Activated T-cell treated with anti-CD3 and anti-CD28 coated beads, Interleukin-2, amount 50 U/mL, for 72 hours (primary cell): Measurements from ENCODE around the gene PNMA8C. TPM values are rescaled to one million over a fixed set of nuclear protein-coding genes. Genes with fewer than 3 reads are reported as not detected.

Source experiments
- ATAC-seq, 2 donors: fragments of 150-1000 bp; cut with Tn5 transposase; replicated peaks in 1 of 2; 2 replicates each; pipeline ENCODE4 v1.10.0; 2021; ENCODE audit warnings: moderate library complexity in 2 of 2, mild to moderate bottlenecking in 1 of 2
- DNase-seq, 2 donors: peaks; one replicate each; pipeline ENCODE4 v3.0.0; 2021 to 2022; ENCODE audit warnings: mixed read lengths in 1 of 2
- H3K27ac Mint-ChIP-seq: one replicate; pipeline ENCODE4 v1.8.0; 2022; ENCODE audit warnings: mild to moderate bottlenecking, moderate library complexity, mixed read lengths
- H3K27me3 Mint-ChIP-seq: one replicate; pipeline ENCODE4 v1.8.0; 2022; ENCODE audit warnings: low read depth, mixed read lengths
- H3K36me3 Mint-ChIP-seq, 2 donors: one replicate each; pipeline ENCODE4 v1.8.0; 2022; ENCODE audit warnings: mixed read lengths in 2 of 2, mild to moderate bottlenecking in 1 of 2; ENCODE audit not compliant: insufficient read depth in 2 of 2
- H3K4me1 Mint-ChIP-seq: one replicate; pipeline ENCODE4 v1.8.0; 2022; ENCODE audit warnings: low read depth, mixed read lengths
- H3K4me3 Mint-ChIP-seq, 2 donors: one replicate each; pipeline ENCODE4 v1.8.0; 2022; ENCODE audit warnings: mild to moderate bottlenecking in 2 of 2, mixed read lengths in 2 of 2, moderate library complexity in 2 of 2
- H3K9me3 Mint-ChIP-seq, 2 donors: one replicate each; pipeline ENCODE4 v1.8.0; 2022; ENCODE audit warnings: mixed read lengths in 2 of 2
- total RNA-seq, 2 donors: library from RNA; stranded (reverse); gene quantifications; one replicate each; pipeline ENCODE4 v1.2.3, GENCODE V29; 2022

Gene PNMA8C
- total RNA-seq, result not detected

DNA sequence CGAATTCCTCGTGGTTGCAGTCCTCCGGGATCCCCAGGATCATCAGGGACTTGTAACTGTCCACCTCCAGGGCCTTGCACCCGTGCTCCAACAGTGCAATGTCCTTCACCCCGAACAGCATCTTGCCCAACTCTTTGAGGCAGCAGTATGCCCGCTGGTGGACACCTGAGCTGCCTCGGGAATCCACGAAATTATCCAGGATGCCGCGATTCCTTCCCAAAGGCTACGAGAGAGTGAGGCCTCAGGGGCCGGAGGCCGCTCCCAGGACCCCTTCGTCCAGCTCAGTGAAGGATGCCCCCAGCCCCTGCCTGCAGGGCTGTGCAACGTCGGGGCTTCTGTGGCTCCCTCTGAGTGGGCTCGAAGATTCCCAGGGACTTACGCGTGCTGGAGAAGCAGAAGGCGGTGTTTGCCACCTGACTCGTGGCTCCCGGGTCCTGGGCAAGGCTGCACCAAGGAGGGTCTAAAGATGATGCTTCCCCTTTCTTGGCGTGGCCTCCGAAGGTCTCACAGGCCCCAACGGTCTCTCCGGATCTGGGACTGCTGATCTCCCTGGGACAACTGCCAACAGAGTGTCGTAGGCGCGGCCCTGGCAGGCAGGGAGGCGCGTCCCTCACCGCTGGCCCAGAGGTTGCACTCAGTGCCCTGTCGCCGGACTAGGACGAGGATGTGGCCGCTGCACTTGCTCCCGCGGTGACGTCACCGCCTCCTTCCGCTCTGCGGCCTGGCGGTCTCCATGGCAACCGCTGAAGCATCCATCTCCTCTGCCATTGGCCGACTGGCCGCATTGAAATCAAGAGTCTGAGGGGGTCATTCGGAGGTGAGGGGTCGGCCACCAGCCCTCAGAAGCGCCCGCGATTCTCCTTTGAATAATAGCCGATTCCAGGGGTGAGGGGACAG lies at the start of gene PNMA8C:
Gene PNMA8C, minus strand, starts transcription at position 698 of the 897 bp plus-strand sequence. Its CDS starts 577 bp downstream, at position 121.
- Mint-ChIP-seq H3K36me3 (peaks cover 0 to 2% of the 10 kb centered on the region in 2 donors), H3K27me3 (peaks cover 87% of the 10 kb centered on the region), H3K4me3 (peak within 1 kb of the TSS; percentile 82 to 87), H3K4me1 (peaks cover 34% of the 10 kb centered on the region), H3K9me3 (no peaks in the 10 kb centered on the region), H3K27ac (peak within 1 kb of the TSS; percentile 77)
- DNase-seq (peak; percentile 60 to 70), ATAC-seq (peak; percentile 30 to 59)

GRCh38 chr19:46475986-46476385 lies 47.2 kb upstream of the PNMA8C start:
- H3K27ac Mint-ChIP-seq, result no peak overlapping the region
- H3K9me3 Mint-ChIP-seq, result no peaks in the 10 kb centered on the region
- ATAC-seq (no peak), DNase-seq (no peak)
- H3K27me3 Mint-ChIP-seq, result peaks cover 51% of the 10 kb centered on the region
- no peaks in the 10 kb centered on the region for H3K36me3 Mint-ChIP-seq
- H3K4me3 Mint-ChIP-seq, result no peak overlapping the region
- peaks cover 8% of the 10 kb centered on the region for H3K4me1 Mint-ChIP-seq

GRCh38 chr19:46474211-46474610 lies 45.5 kb upstream of the PNMA8C start:
- no peaks in the 10 kb centered on the region for H3K9me3 Mint-ChIP-seq
- peaks cover 8% of the 10 kb centered on the region for H3K4me1 Mint-ChIP-seq
- H3K4me3 Mint-ChIP-seq, result no peak overlapping the region
- peaks cover 59% of the 10 kb centered on the region for H3K27me3 Mint-ChIP-seq
- no peak overlapping the region for H3K27ac Mint-ChIP-seq
- DNase-seq (no peak), ATAC-seq (no peak)
- no peaks in the 10 kb centered on the region for H3K36me3 Mint-ChIP-seq

DNA sequence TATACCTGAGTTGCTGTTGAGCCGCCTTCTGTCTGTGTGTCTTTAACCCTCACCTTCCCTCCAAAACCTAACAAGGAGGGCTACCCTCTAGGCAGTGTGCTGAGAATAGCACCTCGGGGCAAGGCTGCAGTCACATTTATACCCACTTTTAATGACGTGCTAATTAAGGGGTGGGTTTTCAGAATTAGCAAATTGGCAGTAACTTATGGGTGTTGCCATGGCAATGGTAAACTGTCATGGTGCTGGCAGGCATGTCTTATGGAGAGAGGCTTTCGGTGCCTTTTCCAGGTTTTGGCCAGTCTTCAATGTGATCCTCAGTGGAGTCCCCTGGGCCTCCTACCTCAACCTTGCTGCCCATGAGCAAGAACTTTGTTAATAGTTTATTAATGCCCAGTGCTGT lies 43.9 kb upstream of the PNMA8C start:
- ATAC-seq (no peak), DNase-seq (no peak)
- no peak overlapping the region for H3K4me3 Mint-ChIP-seq
- H3K9me3 Mint-ChIP-seq, result no peaks in the 10 kb centered on the region
- no peaks in the 10 kb centered on the region for H3K36me3 Mint-ChIP-seq
- H3K27me3 Mint-ChIP-seq, result peaks cover 56% of the 10 kb centered on the region
- no peak overlapping the region for H3K27ac Mint-ChIP-seq
- H3K4me1 Mint-ChIP-seq, result peaks cover 1% of the 10 kb centered on the region

- no peak overlapping the region for H3K27ac Mint-ChIP-seq
- peaks cover 7% of the 10 kb centered on the region for H3K4me1 Mint-ChIP-seq
- peak overlapping the region in 1 of 2 donors; percentile 5 for H3K4me3 Mint-ChIP-seq
- ATAC-seq (no peak), DNase-seq (no peak)
- H3K9me3 Mint-ChIP-seq, result no peaks in the 10 kb centered on the region
- peaks cover 60% of the 10 kb centered on the region for H3K27me3 Mint-ChIP-seq
- no peaks in the 10 kb centered on the region for H3K36me3 Mint-ChIP-seq
These were observed 43.2 kb upstream of the PNMA8C start for GRCh38 chr19:46471811-46472543.

DNA sequence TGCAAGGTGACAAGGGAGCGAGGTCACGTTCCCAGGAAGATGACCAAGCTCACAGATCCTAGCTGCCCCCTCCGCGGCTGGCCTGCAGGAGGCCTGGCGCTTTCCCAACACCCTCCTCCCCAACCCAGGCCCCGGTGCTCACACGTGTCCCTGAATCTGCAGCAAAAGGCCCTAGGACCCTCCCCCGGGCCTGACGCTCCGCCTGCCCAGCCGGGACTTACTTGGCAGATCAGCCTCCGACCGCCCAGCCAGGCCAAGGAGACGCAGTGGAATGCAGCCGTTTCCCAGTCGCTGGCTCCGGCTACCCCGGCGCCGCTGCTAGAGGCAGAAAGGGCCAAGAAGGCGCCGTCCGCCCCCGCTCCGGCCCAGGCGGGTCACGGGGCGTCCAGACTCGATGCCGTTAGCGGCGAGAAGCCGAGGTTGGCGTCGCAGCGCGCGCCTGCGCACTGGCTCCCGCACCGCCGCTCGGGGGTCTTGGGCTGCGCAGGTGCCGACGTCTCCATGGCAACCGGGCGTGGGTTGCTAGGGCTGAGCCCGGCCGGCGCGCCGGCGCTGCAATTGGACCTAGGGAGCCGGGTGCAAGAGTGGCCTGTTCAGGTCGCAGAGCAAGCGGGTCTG lies 42.5 kb upstream of the PNMA8C start, which contains the start of gene PNMA8A:
Gene PNMA8A, minus strand, starts transcription at position 448 of the 618 bp plus-strand sequence. CDS start 528 bp downstream, outside the sequence.
- ATAC-seq (peak in 1 of 2 donors; percentile 57), DNase-seq (peak in 1 of 2 donors; percentile 45)
- Mint-ChIP-seq H3K36me3 (no peaks in the 10 kb centered on the region), H3K4me1 (peaks cover 14% of the 10 kb centered on the region), H3K9me3 (no peaks in the 10 kb centered on the region), H3K27me3 (peaks cover 66% of the 10 kb centered on the region), H3K27ac (no peak within 1 kb of the TSS), H3K4me3 (peak within 1 kb of the TSS in 1 of 2 donors; percentile 5)

- no peak overlapping the region for H3K27ac Mint-ChIP-seq
- DNase-seq (no peak), ATAC-seq (no peak)
- no peaks in the 10 kb centered on the region for H3K36me3 Mint-ChIP-seq
- peaks cover 68% of the 10 kb centered on the region for H3K27me3 Mint-ChIP-seq
- H3K4me3 Mint-ChIP-seq, result no peak overlapping the region
- no peaks in the 10 kb centered on the region for H3K9me3 Mint-ChIP-seq
- H3K4me1 Mint-ChIP-seq, result peaks cover 14% of the 10 kb centered on the region
These were observed 41.6 kb upstream of the PNMA8C start for GRCh38 chr19:46470376-46470775.

GRCh38 chr19:46469541-46470185 lies 40.9 kb upstream of the PNMA8C start:
- H3K27ac Mint-ChIP-seq, result no peak overlapping the region
- DNase-seq (no peak), ATAC-seq (no peak)
- H3K4me3 Mint-ChIP-seq, result no peak overlapping the region
- peaks cover 75% of the 10 kb centered on the region for H3K27me3 Mint-ChIP-seq
- H3K9me3 Mint-ChIP-seq, result no peaks in the 10 kb centered on the region
- peaks cover 14% of the 10 kb centered on the region for H3K4me1 Mint-ChIP-seq
- H3K36me3 Mint-ChIP-seq, result no peaks in the 10 kb centered on the region

DNA sequence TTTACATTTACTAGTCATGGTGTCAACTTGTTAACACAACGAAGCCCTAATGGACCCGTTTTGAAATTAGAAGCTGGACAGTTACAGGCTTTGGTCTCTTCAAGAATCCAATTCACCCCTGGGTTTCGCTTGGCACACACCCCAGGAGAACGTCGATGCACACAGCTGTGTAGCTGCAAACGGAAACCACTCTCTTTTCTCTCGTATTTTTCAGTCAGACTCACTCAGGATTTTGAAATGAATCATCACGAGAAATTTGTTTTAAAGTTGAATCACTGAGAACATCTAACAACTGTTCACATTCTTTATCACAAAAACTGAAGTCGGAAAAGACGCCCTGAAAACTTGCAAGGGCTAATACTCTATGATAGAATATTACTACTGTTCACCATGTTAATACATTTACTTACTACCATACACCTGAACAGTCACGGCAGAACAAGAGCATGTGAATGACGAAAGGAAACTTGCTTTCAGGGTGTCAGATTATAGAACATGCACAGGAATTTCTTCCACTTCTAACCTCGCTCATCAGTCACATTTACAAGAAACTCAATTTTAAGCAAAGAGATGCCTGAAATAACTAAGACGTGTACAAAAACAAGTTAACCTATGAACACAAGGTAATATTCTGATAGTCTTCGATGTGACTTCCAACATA lies 37.9 kb upstream of the PNMA8C start:
- no peaks in the 10 kb centered on the region for H3K36me3 Mint-ChIP-seq
- H3K4me3 Mint-ChIP-seq, result peak overlapping the region; percentile 56 to 83
- ATAC-seq (peak; percentile 65 to 88), DNase-seq (peak in 1 of 2 donors; percentile 37)
- H3K9me3 Mint-ChIP-seq, result no peaks in the 10 kb centered on the region
- H3K27me3 Mint-ChIP-seq, result peaks cover 55% of the 10 kb centered on the region
- H3K27ac Mint-ChIP-seq, result peak overlapping the region; percentile 12
- peaks cover 14% of the 10 kb centered on the region for H3K4me1 Mint-ChIP-seq

DNA sequence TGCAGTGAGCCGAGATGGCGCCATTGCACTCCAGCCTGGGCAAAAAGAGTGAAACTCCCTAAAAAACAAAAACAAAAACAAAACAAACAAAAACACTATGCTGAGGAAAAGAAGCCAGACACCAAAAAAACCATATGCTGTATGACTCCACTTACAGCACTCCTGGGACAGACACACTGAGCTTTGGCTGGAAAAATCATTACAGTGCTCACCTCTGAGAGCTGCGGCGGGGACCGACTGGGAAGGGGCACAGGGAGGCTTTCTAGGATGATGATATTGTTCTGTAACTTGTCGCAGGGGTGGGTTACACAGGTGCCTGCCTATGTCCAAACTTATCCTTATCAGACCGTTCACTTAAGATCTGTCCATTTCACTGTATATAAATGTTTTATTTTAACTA lies 34.8 kb upstream of the PNMA8C start:
- H3K4me1 Mint-ChIP-seq, result peaks cover 14% of the 10 kb centered on the region
- H3K4me3 Mint-ChIP-seq, result no peak overlapping the region
- no peaks in the 10 kb centered on the region for H3K36me3 Mint-ChIP-seq
- H3K27ac Mint-ChIP-seq, result no peak overlapping the region
- DNase-seq (no peak), ATAC-seq (no peak)
- peaks cover 37% of the 10 kb centered on the region for H3K27me3 Mint-ChIP-seq
- no peaks in the 10 kb centered on the region for H3K9me3 Mint-ChIP-seq

DNA sequence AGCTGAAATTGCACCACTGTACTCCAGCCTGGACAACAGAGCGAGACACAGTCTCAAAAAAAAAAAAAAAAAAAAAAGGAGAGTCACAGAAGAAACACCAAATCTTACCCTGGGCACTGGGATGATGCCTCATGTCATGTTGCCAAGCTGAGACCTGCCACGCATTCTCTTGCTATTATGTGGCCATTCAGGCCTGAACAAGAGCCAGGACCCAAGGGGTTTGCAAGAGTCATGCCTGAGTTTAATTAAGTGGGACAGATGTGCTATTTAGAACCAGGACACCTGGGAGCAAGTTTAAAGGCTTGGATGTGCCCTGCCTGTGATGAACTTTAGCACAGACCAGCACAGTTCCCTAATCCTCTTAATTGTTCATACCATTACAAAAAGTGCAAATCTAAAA lies 32.8 kb upstream of the PNMA8C start:
- Mint-ChIP-seq H3K4me3 (no peak overlapping the region), H3K9me3 (no peaks in the 10 kb centered on the region), H3K27me3 (peaks cover 27% of the 10 kb centered on the region), H3K27ac (no peak overlapping the region), H3K36me3 (no peaks in the 10 kb centered on the region), H3K4me1 (peaks cover 2% of the 10 kb centered on the region)
- ATAC-seq, result no peak
- DNase-seq, result no peak

GRCh38 chr19:46460981-46461380 lies 32.2 kb upstream of the PNMA8C start:
- H3K27me3 Mint-ChIP-seq, result peaks cover 30% of the 10 kb centered on the region
- H3K36me3 Mint-ChIP-seq, result no peaks in the 10 kb centered on the region
- H3K27ac Mint-ChIP-seq, result no peak overlapping the region
- H3K9me3 Mint-ChIP-seq, result no peaks in the 10 kb centered on the region
- H3K4me3 Mint-ChIP-seq, result no peak overlapping the region
- ATAC-seq (no peak), DNase-seq (no peak)
- no peaks in the 10 kb centered on the region for H3K4me1 Mint-ChIP-seq
